ENCODE data around the gene HHATL. TPM values are rescaled to one million over a fixed set of nuclear protein-coding genes. Genes with fewer than 3 reads are reported as not detected.

Gene HHATL
- total RNA-seq, 1 donor from 2014 or later: 0.73 TPM

GRCh38 chr3:42664438-42664803, 38.2 kb downstream of the HHATL start:
- DNase-seq (ENCODE audit: low spot score): no peak

DNA sequence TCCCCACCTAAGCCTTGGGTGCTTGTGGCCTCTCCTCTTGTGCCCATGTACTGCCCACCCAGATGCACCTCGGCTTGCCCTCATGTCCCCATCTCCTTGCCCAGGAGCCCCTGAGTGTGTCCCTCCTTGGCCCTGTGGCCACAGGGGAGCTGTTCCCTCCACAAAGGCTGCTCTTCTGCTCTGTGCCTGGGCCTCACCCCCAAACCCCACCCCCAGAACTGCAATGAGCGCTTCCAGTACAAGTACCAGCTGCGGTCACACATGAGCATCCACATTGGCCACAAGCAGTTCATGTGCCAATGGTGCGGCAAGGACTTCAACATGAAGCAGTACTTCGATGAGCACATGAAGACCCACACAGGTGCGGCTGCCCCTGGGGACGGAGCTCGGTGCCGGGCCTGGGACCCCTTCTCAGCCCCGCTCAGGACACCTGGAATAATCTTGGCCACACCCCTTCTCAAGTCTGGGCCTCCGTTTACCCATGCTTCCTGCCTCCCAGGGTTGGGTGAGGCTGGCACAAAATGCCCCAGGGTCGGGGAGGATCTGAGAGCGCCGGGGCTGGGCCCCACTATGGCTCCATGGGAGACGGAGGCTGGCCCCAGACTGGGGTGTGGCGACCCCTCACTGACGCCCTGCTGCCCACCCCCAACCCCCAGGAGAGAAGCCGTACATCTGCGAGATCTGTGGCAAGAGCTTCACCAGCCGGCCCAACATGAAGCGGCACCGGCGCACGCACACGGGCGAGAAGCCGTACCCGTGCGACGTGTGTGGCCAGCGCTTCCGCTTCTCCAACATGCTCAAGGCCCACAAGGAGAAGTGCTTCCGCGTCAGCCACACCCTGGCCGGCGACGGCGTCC, 38.8 kb downstream of the HHATL start:
- no peak for DNase-seq (ENCODE audit: low spot score)

DNA sequence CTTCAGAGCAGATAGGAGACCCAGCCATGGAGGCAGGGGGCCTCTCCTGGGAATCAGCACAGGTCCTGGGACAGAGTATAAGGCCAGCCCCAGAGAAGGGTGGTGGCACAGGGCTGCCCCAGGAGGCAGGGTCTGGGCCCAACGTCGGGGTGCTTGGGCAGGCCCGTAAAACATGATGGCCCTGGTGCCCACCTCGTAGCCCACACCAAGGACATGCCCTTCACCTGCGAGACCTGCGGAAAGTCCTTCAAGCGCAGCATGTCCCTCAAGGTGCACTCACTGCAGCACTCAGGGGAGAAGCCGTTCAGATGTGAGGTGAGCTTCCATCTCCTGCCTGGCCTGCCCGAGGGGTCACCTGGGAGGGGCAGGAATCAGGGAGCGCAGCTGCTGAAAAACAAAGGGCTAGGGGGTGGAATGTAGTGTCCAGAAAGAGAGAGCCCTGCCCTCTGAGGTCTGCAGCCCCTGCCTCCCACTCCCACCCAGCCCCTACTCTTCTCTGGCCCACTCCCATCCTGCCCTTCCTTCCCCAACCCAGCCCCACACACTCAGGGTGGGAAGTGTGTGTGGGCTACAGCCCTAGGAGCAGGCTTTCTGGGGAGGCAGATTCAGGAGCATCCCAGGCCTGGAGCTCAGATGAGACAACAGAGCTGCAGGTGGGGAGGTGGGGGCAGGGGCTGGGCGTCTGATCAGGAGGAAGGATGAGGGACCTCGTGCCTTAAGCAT, 39.6 kb downstream of the HHATL start:
- no peak for DNase-seq (ENCODE audit: low spot score)

- no peak for DNase-seq (ENCODE audit: low spot score)
Measured at GRCh38 chr3:42662037-42662812, 40.4 kb downstream of the HHATL start.

- no peak for DNase-seq (ENCODE audit: low spot score)
Measured at GRCh38 chr3:42661593-42662022, 41.0 kb downstream of the HHATL start.

GRCh38 chr3:42660898-42661297, 41.7 kb downstream of the HHATL start:
- no peak for DNase-seq (ENCODE audit: low spot score)

- DNase-seq (ENCODE audit: low spot score): no peak
Measured at GRCh38 chr3:42660131-42660715, 42.4 kb downstream of the HHATL start.

DNA sequence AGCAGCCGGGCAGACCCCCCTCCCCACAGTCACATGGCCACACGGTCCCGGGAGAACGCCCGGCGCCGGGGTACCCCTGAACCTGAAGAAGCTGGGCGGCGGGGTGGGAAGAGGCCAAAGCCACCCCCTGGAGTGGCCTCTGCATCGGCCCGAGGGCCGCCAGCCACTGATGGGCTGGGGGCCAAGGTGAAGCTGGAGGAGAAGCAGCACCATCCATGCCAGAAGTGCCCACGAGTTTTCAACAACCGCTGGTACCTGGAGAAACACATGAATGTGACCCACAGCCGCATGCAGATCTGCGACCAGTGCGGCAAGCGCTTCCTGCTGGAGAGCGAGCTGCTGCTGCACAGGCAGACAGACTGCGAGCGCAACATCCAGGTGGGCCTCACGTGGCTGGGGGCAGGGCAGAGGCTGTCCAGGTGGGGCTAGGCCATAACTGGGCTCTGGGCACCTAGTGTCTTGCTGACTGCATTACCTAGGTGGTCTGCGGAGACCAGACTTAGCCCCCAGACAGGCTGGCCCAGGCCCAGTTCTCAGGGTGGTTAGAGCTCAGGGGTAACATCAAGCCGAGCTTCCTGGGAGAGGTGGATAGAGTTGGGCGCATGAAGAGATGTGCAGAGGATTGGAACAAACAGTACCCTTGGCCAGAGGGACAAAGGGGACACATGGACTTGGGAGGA, 43.0 kb downstream of the HHATL start:
- no peak for DNase-seq (ENCODE audit: low spot score)

DNA sequence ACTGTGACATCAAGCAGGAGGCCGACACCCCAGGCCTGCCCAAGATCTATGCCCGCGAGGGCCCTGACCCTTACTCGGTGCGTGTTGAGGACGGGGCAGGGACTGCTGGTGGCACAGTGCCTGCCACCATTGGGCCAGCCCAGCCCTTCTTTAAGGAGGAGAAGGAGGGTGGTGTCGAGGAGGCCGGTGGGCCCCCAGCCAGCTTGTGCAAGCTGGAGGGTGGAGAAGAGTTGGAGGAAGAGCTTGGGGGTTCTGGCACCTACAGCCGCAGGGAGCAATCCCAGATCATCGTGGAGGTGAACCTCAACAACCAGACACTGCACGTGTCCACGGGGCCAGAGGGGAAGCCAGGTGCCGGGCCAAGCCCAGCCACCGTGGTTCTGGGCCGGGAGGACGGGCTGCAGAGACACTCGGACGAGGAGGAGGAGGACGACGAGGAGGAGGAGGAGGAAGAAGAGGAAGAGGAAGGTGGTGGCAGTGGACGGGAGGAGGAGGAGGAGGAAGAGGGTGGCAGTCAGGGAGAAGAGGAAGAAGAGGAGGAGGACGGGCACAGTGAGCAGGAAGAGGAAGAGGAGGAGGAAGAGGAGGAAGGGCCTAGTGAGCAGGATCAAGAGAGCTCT, 43.7 kb downstream of the HHATL start:
- no peak for DNase-seq (ENCODE audit: low spot score)

DNA sequence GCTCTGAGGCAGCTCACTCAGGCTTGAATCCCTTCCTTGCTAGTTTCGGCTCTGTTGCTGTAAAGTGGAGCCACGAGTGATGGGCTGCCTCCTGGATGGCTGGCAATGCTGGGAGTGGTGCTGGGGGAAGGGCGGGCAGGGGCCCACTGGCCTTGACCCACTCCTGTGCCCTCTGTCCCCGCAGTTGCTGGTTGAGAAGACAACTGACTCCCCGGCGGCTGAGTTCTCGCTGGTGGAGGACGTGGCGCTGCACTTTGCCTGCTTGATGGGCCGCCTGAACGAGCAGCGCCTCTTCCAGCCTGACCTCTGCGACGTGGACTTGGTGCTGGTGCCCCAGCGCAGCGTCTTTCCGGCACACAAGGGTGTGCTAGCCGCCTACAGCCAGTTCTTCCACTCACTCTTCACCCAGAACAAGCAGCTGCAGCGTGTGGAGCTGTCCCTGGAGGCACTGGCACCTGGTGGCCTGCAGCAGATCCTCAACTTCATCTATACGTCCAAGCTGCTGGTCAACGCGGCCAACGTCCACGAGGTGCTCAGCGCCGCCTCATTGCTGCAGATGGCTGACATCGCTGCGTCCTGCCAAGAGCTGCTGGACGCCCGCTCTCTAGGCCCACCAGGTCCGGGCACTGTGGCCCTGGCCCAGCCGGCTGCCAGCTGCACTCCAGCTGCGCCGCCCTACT, 44.4 kb downstream of the HHATL start:
- DNase-seq (ENCODE audit: low spot score): no peak

- no peak for DNase-seq (ENCODE audit: low spot score)
Measured at GRCh38 chr3:42657675-42658074, 44.9 kb downstream of the HHATL start.

DNA sequence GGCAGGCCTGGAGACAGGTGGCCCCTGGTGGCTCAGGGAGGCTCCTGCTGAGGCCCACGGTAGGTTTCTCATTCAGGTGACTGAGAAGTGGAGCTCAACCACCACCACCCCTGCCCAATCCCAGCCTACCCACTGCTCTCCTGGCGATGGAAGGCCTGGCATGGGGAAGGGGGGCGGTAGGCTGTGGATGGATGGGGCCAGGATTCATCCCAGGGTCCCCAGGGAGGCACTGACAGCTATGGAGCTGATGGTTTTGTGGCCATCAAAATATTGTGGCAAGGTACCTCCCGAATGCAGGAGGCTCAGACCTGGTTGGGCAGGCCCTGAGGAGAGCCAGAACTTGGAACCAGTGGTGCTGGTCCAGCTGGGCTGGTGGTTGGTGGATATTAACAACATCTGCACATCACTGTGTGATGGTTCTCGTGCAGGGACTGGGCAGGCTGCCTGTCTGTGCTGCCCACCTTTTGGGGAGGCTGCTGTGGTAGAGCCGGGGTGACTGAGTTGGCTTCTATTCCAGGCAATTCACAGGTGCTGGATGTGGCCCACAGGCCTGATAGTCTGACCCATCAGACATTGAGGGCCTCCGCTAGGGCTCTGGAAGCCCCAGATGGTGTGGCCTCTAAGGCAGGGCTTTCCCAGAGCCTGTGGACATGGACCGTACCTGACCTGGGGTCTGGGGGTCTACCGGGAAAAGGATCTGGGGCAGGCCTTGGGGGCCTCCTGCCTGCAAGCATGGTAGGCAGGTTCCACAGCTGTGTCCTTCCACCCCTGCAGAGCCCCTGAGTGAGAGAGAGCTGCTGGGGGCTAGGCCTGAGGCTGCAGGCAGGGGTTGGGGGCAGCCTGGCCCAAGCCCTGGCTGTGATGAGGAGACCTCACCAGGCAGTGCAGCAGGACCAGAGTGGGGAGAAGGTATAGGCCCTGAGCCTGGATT, 45.7 kb downstream of the HHATL start:
- no peak for DNase-seq (ENCODE audit: low spot score)

DNA sequence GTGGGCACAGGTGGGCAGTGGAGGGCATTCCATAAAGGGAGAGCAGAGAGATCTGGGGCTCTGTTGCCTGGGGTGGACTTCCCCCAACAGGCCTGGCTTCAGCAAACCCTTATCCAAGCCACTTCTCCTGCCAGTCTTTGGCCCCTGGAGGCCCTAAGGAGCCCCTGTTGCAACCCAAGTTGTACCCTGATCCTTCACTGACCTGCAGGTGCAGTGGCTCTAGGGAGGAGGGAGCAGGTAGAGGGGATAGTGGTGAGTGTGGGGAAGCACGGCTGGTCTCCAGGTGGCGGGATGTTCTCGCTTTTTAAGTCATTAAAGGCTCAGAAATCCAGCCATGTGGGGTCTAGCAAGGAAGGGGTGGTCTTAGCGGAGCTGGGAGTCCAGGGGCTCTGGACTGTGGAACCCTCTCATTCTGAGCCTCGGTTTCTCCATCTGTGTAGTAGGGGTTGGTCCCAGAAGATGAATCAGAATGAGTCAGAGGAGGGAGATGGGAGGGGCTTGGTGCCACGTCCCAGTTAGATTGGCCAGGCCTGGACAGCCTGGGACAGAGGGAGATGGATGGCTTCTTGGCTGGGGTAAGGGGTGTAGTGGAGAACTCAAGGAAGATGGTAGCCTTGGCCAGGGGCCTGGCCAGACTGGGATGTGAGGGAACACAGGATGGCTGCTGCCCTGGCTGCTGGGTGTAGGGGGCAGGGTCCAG, 46.5 kb downstream of the HHATL start:
- no peak for DNase-seq (ENCODE audit: low spot score)

GRCh38 chr3:42655331-42655888, 47.2 kb downstream of the HHATL start:
- DNase-seq (ENCODE audit: low spot score): peak; percentile 60

DNA sequence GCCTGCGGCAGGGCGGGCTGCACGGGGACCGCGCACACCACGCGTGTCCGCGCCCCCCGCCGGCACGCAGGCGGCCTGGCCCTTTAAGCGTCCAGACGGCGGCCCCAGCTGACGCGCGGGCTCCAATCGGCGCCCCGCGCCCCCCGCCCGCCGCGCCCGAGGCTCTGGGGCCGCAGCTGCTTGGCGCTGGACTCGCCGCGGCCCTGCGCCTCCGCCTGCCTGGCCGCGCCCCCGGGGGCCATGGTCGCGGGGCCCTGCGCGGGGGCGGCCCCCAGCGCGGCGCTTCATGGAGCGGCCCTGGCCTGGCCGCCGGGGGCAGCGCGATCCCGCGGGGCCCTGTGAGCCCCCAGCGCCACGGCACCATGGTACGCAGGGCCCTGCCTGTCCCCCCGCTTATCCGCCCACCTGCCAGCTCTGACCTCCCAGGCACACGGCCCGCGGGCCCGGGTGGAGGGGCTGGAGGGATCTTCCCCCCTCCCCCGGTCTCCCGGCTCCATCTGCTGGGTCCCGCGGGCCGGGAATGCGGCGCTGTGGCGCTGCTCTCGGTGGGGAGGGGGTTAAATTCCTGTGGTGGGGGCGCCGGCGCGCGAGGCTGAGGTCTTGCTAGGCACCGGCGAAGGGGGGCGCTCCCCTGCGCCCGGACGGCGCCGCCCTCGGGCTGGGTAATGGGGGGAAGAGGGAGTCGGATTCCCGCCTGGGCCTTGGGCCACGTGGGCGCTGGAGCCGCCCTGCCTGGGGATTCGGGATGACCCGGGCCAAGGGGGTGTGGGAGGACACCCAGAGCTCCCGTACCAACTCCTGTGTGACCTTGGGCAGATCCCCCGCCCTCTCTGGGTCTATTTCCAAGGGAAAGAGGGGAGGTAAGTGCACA, 48.0 kb downstream of the HHATL start:
- DNase-seq (ENCODE audit: low spot score): peak; percentile 75

DNA sequence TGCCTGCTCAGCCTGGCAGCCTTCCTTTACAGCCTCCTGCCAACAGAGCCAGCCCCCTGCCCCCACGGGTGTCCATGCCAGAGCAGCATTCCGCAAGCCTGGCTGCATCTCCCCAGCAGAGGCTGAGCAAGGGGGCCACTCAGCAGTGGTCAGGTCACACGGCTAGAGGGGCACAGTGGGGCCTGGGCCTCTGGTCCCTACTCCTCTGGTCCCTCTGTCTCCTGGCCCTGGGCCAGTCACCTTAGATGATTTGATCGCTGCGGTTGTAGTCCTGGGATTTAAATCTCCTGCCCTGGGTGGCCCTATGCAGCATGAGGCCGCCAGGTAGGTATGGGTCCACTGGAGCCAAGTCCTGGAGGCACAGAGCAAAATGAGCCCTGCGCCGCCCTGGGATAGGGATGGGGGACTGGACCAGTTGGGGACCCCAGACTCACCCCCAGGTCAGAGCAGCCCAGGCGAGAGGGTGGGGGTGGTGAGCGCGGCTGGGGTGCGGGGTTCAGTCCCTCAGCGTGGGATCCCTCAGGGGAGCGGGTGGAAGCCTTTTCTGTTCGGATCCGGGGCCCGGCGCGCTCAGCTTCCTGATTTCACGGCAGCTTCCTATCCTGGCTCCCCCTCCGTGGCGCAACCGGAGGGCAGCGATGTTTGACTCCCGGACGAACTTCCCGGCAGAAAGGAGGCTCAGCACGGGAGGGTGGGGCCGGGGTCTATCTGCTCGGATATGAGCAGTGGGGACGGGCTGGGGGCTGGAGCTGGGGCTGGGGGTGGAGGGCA, 48.9 kb downstream of the HHATL start, which contains the start of gene ZBTB47:
Gene ZBTB47, plus strand, starts transcription at position 138 of the 771 bp plus-strand sequence. CDS start 4,659 bp downstream, outside the sequence.
- peak; percentile 74 for DNase-seq (ENCODE audit: low spot score)

GRCh38 chr3:42653303-42653559, 49.4 kb downstream of the HHATL start:
- no peak for DNase-seq (ENCODE audit: low spot score)

All from ureter (tissue), 1 donor.